ENCODE measurements around the gene CACNA1C.

Gene CACNA1C

GRCh38 chr12:2281446-2281845, 228.7 kb downstream of the CACNA1C start:
- Histone ChIP-seq H3K4me3 (ENCODE audit: low read length in 2 of 2) (no peak overlapping the region), H3K9ac (ENCODE audit: low read depth in 1 of 2, low read length in 2 of 2) (no peak overlapping the region), H3K9me3 (ENCODE audit: control insufficient read depth in 2 of 2, low read length in 2 of 2) (no peaks in the 10 kb centered on the region), H3K36me3 (ENCODE audit: control insufficient read depth in 2 of 2, insufficient read depth in 2 of 2, low read length in 2 of 2) (no peaks in the 10 kb centered on the region), H3K27me3 (ENCODE audit: control insufficient read depth in 2 of 2, insufficient read depth in 2 of 2, low read length in 2 of 2) (no peaks in the 10 kb centered on the region), H3K4me1 (ENCODE audit: control insufficient read depth in 2 of 2, insufficient read depth in 2 of 2, low read length in 2 of 2) (peaks cover 7 to 11% of the 10 kb centered on the region in 2 donors), H3K27ac (ENCODE audit: low read depth in 2 of 2, low read length in 2 of 2) (no peak overlapping the region)

DNA sequence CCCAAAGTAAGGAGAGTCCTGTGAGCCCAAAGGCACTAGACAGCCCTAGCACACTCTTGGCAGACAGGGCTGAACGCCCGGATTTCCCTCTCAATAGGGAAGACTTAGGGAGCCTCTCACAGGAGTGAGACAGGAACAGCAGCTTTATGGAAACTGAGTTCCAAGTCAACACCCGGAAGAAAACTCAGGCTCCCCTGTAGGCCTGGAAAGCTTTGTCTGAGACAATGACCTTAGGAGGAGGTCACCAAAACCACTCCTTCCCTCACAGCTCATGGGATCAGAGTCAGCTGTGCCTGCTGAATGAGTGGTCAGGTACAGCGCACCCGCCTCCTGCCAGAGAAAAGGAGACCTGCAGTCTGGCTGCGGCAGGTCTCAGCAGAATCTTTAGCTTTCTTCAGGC, 229.5 kb downstream of the CACNA1C start:
- H3K4me3 ChIP-seq (ENCODE audit: low read length in 2 of 2): no peak overlapping the region
- H3K36me3 ChIP-seq (ENCODE audit: control insufficient read depth in 2 of 2, insufficient read depth in 2 of 2, low read length in 2 of 2): no peaks in the 10 kb centered on the region
- no peaks in the 10 kb centered on the region for H3K9me3 ChIP-seq (ENCODE audit: control insufficient read depth in 2 of 2, low read length in 2 of 2)
- peaks cover 7 to 12% of the 10 kb centered on the region in 2 donors for H3K4me1 ChIP-seq (ENCODE audit: control insufficient read depth in 2 of 2, insufficient read depth in 2 of 2, low read length in 2 of 2)
- no peak overlapping the region for H3K9ac ChIP-seq (ENCODE audit: low read depth in 1 of 2, low read length in 2 of 2)
- H3K27ac ChIP-seq (ENCODE audit: low read depth in 2 of 2, low read length in 2 of 2): no peak overlapping the region
- H3K27me3 ChIP-seq (ENCODE audit: control insufficient read depth in 2 of 2, insufficient read depth in 2 of 2, low read length in 2 of 2): no peaks in the 10 kb centered on the region

DNA sequence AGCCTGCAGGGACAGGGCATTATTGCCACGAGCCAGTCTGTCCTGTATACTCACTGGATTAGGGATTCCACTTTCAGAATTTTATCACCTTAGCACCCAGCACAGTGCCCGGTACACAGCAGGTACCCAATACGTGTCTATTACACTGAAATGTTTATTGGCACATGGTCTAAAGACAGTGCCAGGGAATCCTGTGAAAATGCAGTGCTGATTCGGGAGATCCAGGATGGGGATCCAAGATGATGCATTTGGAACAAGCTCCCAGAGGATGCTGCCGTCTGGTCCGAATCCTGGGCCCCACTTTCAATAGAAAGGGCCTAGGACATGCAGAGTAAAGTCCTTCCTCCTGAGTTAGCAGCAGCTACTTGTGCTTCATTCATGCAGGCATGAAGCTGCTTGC, 230.7 kb downstream of the CACNA1C start:
- H3K36me3 ChIP-seq (ENCODE audit: control insufficient read depth in 2 of 2, insufficient read depth in 2 of 2, low read length in 2 of 2): no peaks in the 10 kb centered on the region
- no peak overlapping the region for H3K27ac ChIP-seq (ENCODE audit: low read depth in 2 of 2, low read length in 2 of 2)
- H3K27me3 ChIP-seq (ENCODE audit: control insufficient read depth in 2 of 2, insufficient read depth in 2 of 2, low read length in 2 of 2): no peaks in the 10 kb centered on the region
- no peaks in the 10 kb centered on the region for H3K9me3 ChIP-seq (ENCODE audit: control insufficient read depth in 2 of 2, low read length in 2 of 2)
- no peak overlapping the region for H3K9ac ChIP-seq (ENCODE audit: low read depth in 1 of 2, low read length in 2 of 2)
- H3K4me3 ChIP-seq (ENCODE audit: low read length in 2 of 2): no peak overlapping the region
- H3K4me1 ChIP-seq (ENCODE audit: control insufficient read depth in 2 of 2, insufficient read depth in 2 of 2, low read length in 2 of 2): peaks cover 7 to 12% of the 10 kb centered on the region in 2 donors

- H3K9ac ChIP-seq (ENCODE audit: low read depth in 1 of 2, low read length in 2 of 2): no peak overlapping the region
- H3K27ac ChIP-seq (ENCODE audit: low read depth in 2 of 2, low read length in 2 of 2): peak overlapping the region in 1 of 2 donors; percentile 21
- H3K4me1 ChIP-seq (ENCODE audit: control insufficient read depth in 2 of 2, insufficient read depth in 2 of 2, low read length in 2 of 2): peaks cover 7 to 12% of the 10 kb centered on the region in 2 donors
- H3K36me3 ChIP-seq (ENCODE audit: control insufficient read depth in 2 of 2, insufficient read depth in 2 of 2, low read length in 2 of 2): no peaks in the 10 kb centered on the region
- no peaks in the 10 kb centered on the region for H3K9me3 ChIP-seq (ENCODE audit: control insufficient read depth in 2 of 2, low read length in 2 of 2)
- H3K27me3 ChIP-seq (ENCODE audit: control insufficient read depth in 2 of 2, insufficient read depth in 2 of 2, low read length in 2 of 2): no peaks in the 10 kb centered on the region
- H3K4me3 ChIP-seq (ENCODE audit: low read length in 2 of 2): no peak overlapping the region
Measured at GRCh38 chr12:2283916-2284315, 231.1 kb downstream of the CACNA1C start.

GRCh38 chr12:2284321-2284813, 231.6 kb downstream of the CACNA1C start:
- Histone ChIP-seq H3K9ac (ENCODE audit: low read depth in 1 of 2, low read length in 2 of 2) (no peak overlapping the region), H3K9me3 (ENCODE audit: control insufficient read depth in 2 of 2, low read length in 2 of 2) (no peaks in the 10 kb centered on the region), H3K27ac (ENCODE audit: low read depth in 2 of 2, low read length in 2 of 2) (no peak overlapping the region), H3K4me1 (ENCODE audit: control insufficient read depth in 2 of 2, insufficient read depth in 2 of 2, low read length in 2 of 2) (peaks cover 7 to 12% of the 10 kb centered on the region in 2 donors), H3K36me3 (ENCODE audit: control insufficient read depth in 2 of 2, insufficient read depth in 2 of 2, low read length in 2 of 2) (no peaks in the 10 kb centered on the region), H3K4me3 (ENCODE audit: low read length in 2 of 2) (no peak overlapping the region), H3K27me3 (ENCODE audit: control insufficient read depth in 2 of 2, insufficient read depth in 2 of 2, low read length in 2 of 2) (no peaks in the 10 kb centered on the region)

DNA sequence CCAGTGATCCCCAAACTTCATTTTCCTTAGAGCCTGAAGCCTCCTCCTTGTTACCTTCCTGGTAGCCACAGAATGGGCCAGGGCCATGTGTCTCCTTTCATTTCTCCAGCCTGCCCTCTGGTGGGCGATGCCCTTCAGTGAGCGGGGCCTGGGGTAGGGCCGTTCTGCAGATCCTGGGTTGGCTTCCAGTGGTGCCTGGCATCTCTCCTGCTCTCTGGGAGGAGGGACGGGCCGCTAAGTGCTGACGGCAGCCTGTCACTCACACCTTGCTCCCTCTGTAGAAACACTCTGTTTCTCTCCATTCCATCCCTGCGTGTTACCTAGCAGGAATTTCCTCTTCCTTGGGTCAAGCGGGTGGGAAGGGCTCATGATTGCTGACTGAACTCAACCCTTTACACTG, 232.1 kb downstream of the CACNA1C start:
- H3K27ac ChIP-seq (ENCODE audit: low read depth in 2 of 2, low read length in 2 of 2): no peak overlapping the region

GRCh38 chr12:2285462-2285861, 232.7 kb downstream of the CACNA1C start:
- H3K9ac ChIP-seq (ENCODE audit: low read depth in 1 of 2, low read length in 2 of 2): no peak overlapping the region
- H3K27me3 ChIP-seq (ENCODE audit: control insufficient read depth in 2 of 2, insufficient read depth in 2 of 2, low read length in 2 of 2): no peaks in the 10 kb centered on the region
- H3K4me1 ChIP-seq (ENCODE audit: control insufficient read depth in 2 of 2, insufficient read depth in 2 of 2, low read length in 2 of 2): peaks cover 7 to 12% of the 10 kb centered on the region in 2 donors
- H3K9me3 ChIP-seq (ENCODE audit: control insufficient read depth in 2 of 2, low read length in 2 of 2): no peaks in the 10 kb centered on the region
- no peak overlapping the region for H3K4me3 ChIP-seq (ENCODE audit: low read length in 2 of 2)
- no peak overlapping the region for H3K27ac ChIP-seq (ENCODE audit: low read depth in 2 of 2, low read length in 2 of 2)
- H3K36me3 ChIP-seq (ENCODE audit: control insufficient read depth in 2 of 2, insufficient read depth in 2 of 2, low read length in 2 of 2): no peaks in the 10 kb centered on the region

More for the DNA sequence above, 232.1 kb downstream of the CACNA1C start:
- H3K9ac ChIP-seq (ENCODE audit: low read depth in 1 of 2, low read length in 2 of 2): no peak overlapping the region
- no peaks in the 10 kb centered on the region for H3K36me3 ChIP-seq (ENCODE audit: control insufficient read depth in 2 of 2, insufficient read depth in 2 of 2, low read length in 2 of 2)
- no peak overlapping the region for H3K4me3 ChIP-seq (ENCODE audit: low read length in 2 of 2)
- H3K9me3 ChIP-seq (ENCODE audit: control insufficient read depth in 2 of 2, low read length in 2 of 2): no peaks in the 10 kb centered on the region
- H3K4me1 ChIP-seq (ENCODE audit: control insufficient read depth in 2 of 2, insufficient read depth in 2 of 2, low read length in 2 of 2): peaks cover 7 to 12% of the 10 kb centered on the region in 2 donors
- H3K27me3 ChIP-seq (ENCODE audit: control insufficient read depth in 2 of 2, insufficient read depth in 2 of 2, low read length in 2 of 2): no peaks in the 10 kb centered on the region

- H3K27me3 ChIP-seq (ENCODE audit: control insufficient read depth in 2 of 2, insufficient read depth in 2 of 2, low read length in 2 of 2): no peaks in the 10 kb centered on the region
- H3K9me3 ChIP-seq (ENCODE audit: control insufficient read depth in 2 of 2, low read length in 2 of 2): no peaks in the 10 kb centered on the region
- H3K36me3 ChIP-seq (ENCODE audit: control insufficient read depth in 2 of 2, insufficient read depth in 2 of 2, low read length in 2 of 2): no peaks in the 10 kb centered on the region
- H3K4me1 ChIP-seq (ENCODE audit: control insufficient read depth in 2 of 2, insufficient read depth in 2 of 2, low read length in 2 of 2): peaks cover 7 to 12% of the 10 kb centered on the region in 2 donors
- no peak overlapping the region for H3K9ac ChIP-seq (ENCODE audit: low read depth in 1 of 2, low read length in 2 of 2)
- no peak overlapping the region for H3K4me3 ChIP-seq (ENCODE audit: low read length in 2 of 2)
- no peak overlapping the region for H3K27ac ChIP-seq (ENCODE audit: low read depth in 2 of 2, low read length in 2 of 2)
Measured at GRCh38 chr12:2286047-2286446, 233.3 kb downstream of the CACNA1C start.

GRCh38 chr12:2286461-2287131, 233.8 kb downstream of the CACNA1C start:
- H3K27me3 ChIP-seq (ENCODE audit: control insufficient read depth in 2 of 2, insufficient read depth in 2 of 2, low read length in 2 of 2): no peaks in the 10 kb centered on the region
- no peaks in the 10 kb centered on the region for H3K36me3 ChIP-seq (ENCODE audit: control insufficient read depth in 2 of 2, insufficient read depth in 2 of 2, low read length in 2 of 2)
- H3K9me3 ChIP-seq (ENCODE audit: control insufficient read depth in 2 of 2, low read length in 2 of 2): no peaks in the 10 kb centered on the region
- no peak overlapping the region for H3K4me3 ChIP-seq (ENCODE audit: low read length in 2 of 2)
- peak overlapping the region in 1 of 2 donors; percentile 20 for H3K27ac ChIP-seq (ENCODE audit: low read depth in 2 of 2, low read length in 2 of 2)
- peaks cover 7 to 12% of the 10 kb centered on the region in 2 donors for H3K4me1 ChIP-seq (ENCODE audit: control insufficient read depth in 2 of 2, insufficient read depth in 2 of 2, low read length in 2 of 2)
- H3K9ac ChIP-seq (ENCODE audit: low read depth in 1 of 2, low read length in 2 of 2): no peak overlapping the region

GRCh38 chr12:2287151-2287550, 234.4 kb downstream of the CACNA1C start:
- Histone ChIP-seq H3K9ac (ENCODE audit: low read depth in 1 of 2, low read length in 2 of 2) (no peak overlapping the region), H3K9me3 (ENCODE audit: control insufficient read depth in 2 of 2, low read length in 2 of 2) (no peaks in the 10 kb centered on the region), H3K4me1 (ENCODE audit: control insufficient read depth in 2 of 2, insufficient read depth in 2 of 2, low read length in 2 of 2) (peaks cover 7 to 12% of the 10 kb centered on the region in 2 donors), H3K27me3 (ENCODE audit: control insufficient read depth in 2 of 2, insufficient read depth in 2 of 2, low read length in 2 of 2) (no peaks in the 10 kb centered on the region), H3K27ac (ENCODE audit: low read depth in 2 of 2, low read length in 2 of 2) (peak overlapping the region in 1 of 2 donors; percentile 20), H3K36me3 (ENCODE audit: control insufficient read depth in 2 of 2, insufficient read depth in 2 of 2, low read length in 2 of 2) (no peaks in the 10 kb centered on the region), H3K4me3 (ENCODE audit: low read length in 2 of 2) (no peak overlapping the region)
